Upper lobe of left lung (tissue), 6 donors: ENCODE results near the gene LCK. TPM values are rescaled to one million over a fixed set of nuclear protein-coding genes. Genes with fewer than 3 reads are reported as not detected.
"Not testable (repeated sequence)": the region's sequence is repeated elsewhere in the genome, so short reads cannot be mapped to it uniquely, and the experiment has no call there.

ENCODE experiments used
- ATAC-seq, 2 donors: fragments of 200-7000 bp; cut with Tn5 transposase; one replicate each; pipeline ENCODE4 v1.9.1; 2022; ENCODE audit warnings: mild to moderate bottlenecking in 2 of 2, moderate library complexity in 2 of 2; ENCODE audit not compliant: low FRiP score in 2 of 2
- DNase-seq, 2 donors: peaks; one replicate each; pipeline ENCODE4 v3.0.0-alpha.2; 2019 to 2020
- H3K27ac ChIP-seq, 4 donors: fragments of 200-600 bp; sonication (generic); one replicate each; pipeline ENCODE4 v1.5.1; 2016 to 2019
- H3K27me3 ChIP-seq, 4 donors: fragments of 200-600 bp; sonication (generic); one replicate each; pipeline ENCODE4 v1.5.1; 2017 to 2019
- H3K36me3 ChIP-seq, 4 donors: fragments of 200-600 bp; sonication (generic); one replicate each; pipeline ENCODE4 v1.5.1; 2016 to 2019
- H3K4me1 ChIP-seq, 4 donors: fragments of 200-600 bp; sonication (generic); one replicate each; pipeline ENCODE4 v1.5.1; 2018 to 2019
- H3K4me3 ChIP-seq, 4 donors: fragments of 200-600 bp; sonication (generic); one replicate each; pipeline ENCODE4 v1.5.1; 2017 to 2019; ENCODE audit warnings: mild to moderate bottlenecking in 2 of 4, moderate library complexity in 1 of 4
- H3K9me3 ChIP-seq, 4 donors: fragments of 200-600 bp; sonication (generic); one replicate each; pipeline ENCODE4 v1.5.1; 2018 to 2019
- EP300 ChIP-seq, 4 donors: sonication (generic); formaldehyde crosslinking; IDR thresholded peaks; one replicate each; pipeline ENCODE4 v1.5.1; 2017; ENCODE audit warnings: antibody characterized with exemption in 4 of 4, control low read depth in 2 of 4
- POLR2A ChIP-seq, 4 donors: fragments of 450-650 bp; IDR thresholded peaks; one replicate each; pipeline ENCODE4 v1.5.1; 2016 to 2017; ENCODE audit warnings: antibody characterized with exemption in 4 of 4, mild to moderate bottlenecking in 2 of 4
- POLR2AphosphoS5 ChIP-seq, 2 donors: sonication (generic); formaldehyde crosslinking; IDR thresholded peaks; one replicate each; pipeline ENCODE4 v1.5.1; 2017; ENCODE audit warnings: antibody characterized with exemption in 2 of 2
- WGBS, 2 donors: methylation state at CpG; one replicate each; pipeline ENCODE4 v1.1.5; 2017 to 2018; 5-methylcytosine and 5-hydroxymethylcytosine counted together
- total RNA-seq, 6 donors: library from RNA; depleted of rRNA in 4 of 6; stranded (reverse); fragments of >200 nt in 4 of 6; gene quantifications; one replicate each; pipeline versions ENCODE4 v1.1.0 to v1.2.1, GENCODE V29; 2016 to 2021
- TF ChIP-seq, protein P1 (sequence below), 6 experiments: fragments of 450-650 bp in 4 of 6; fragments of 200-600 bp in 2 of 6; sonication (generic) in 2 of 6; IDR thresholded peaks; one replicate each; pipeline ENCODE4 v1.5.1; 2016 to 2019; ENCODE audit warnings: antibody characterized with exemption in 6 of 6
- donor health status: DM: no; HTN: no; CAD: no; lungs with moderate emphysema.
- donor health status: DM: no; HTN: yes; CAD: no; lungs with severe emphysema.

LCK gene
- total RNA-seq, 6 donors from 2014 or later = 5.1 to 25.1 (median 7.7) TPM

DNA sequence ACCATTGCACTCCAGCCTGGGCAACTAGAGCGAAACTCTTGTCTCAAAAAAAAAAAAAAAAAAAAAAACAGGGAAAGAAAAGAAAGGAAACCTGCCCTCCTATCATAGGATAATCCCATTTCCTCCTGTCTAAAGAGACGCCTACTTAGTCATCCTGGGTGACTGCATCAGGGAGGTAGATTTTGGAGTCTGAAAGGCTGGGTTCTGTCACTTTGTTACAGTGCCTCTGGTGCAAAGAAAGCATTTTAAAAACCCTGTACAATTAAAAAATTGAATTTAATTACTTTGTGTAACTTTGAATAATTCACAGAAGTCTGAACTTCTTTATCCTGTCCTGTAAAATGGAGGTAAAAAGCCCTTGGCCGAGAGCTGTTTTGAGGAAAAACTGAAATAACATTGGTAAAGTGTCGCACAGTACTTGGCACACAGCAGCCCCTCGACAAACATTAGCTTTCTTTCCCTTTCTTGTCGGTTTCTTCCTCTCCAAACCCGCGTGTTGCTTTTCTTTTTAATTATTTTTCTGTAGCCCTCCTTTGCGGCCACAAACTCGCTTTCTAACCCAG is 40.2 kb downstream of the LCK start:
- peaks cover 15 to 39% (median 24%) of the 10 kb centered on the region in 4 donors for H3K4me1 ChIP-seq
- H3K27ac ChIP-seq = peak overlapping the region; percentile 68 to 95 (median 92)
- no peaks in the 10 kb centered on the region for H3K9me3 ChIP-seq
- peaks cover 0 to 4% (median 0%) of the 10 kb centered on the region in 4 donors for H3K36me3 ChIP-seq
- ATAC-seq (no peak), DNase-seq (no peak)
- H3K4me3 ChIP-seq = peak overlapping the region; percentile 84 to 92 (median 88)
- 40 to 44% methylated on average over 10 of the region's 10 CpGs for WGBS, 2 donors
- TF ChIP-seq POLR2A (IDR thresholded peaks at IDR 0.05) (no peak), EP300 (IDR thresholded peaks at IDR 0.05) (no peak), POLR2AphosphoS5 (IDR thresholded peaks at IDR 0.05) (no peak)
- TF ChIP-seq, protein P1, sequence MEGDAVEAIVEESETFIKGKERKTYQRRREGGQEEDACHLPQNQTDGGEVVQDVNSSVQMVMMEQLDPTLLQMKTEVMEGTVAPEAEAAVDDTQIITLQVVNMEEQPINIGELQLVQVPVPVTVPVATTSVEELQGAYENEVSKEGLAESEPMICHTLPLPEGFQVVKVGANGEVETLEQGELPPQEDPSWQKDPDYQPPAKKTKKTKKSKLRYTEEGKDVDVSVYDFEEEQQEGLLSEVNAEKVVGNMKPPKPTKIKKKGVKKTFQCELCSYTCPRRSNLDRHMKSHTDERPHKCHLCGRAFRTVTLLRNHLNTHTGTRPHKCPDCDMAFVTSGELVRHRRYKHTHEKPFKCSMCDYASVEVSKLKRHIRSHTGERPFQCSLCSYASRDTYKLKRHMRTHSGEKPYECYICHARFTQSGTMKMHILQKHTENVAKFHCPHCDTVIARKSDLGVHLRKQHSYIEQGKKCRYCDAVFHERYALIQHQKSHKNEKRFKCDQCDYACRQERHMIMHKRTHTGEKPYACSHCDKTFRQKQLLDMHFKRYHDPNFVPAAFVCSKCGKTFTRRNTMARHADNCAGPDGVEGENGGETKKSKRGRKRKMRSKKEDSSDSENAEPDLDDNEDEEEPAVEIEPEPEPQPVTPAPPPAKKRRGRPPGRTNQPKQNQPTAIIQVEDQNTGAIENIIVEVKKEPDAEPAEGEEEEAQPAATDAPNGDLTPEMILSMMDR (IDR thresholded peaks at IDR 0.05) = no peak
- no peaks in the 10 kb centered on the region for H3K27me3 ChIP-seq

DNA sequence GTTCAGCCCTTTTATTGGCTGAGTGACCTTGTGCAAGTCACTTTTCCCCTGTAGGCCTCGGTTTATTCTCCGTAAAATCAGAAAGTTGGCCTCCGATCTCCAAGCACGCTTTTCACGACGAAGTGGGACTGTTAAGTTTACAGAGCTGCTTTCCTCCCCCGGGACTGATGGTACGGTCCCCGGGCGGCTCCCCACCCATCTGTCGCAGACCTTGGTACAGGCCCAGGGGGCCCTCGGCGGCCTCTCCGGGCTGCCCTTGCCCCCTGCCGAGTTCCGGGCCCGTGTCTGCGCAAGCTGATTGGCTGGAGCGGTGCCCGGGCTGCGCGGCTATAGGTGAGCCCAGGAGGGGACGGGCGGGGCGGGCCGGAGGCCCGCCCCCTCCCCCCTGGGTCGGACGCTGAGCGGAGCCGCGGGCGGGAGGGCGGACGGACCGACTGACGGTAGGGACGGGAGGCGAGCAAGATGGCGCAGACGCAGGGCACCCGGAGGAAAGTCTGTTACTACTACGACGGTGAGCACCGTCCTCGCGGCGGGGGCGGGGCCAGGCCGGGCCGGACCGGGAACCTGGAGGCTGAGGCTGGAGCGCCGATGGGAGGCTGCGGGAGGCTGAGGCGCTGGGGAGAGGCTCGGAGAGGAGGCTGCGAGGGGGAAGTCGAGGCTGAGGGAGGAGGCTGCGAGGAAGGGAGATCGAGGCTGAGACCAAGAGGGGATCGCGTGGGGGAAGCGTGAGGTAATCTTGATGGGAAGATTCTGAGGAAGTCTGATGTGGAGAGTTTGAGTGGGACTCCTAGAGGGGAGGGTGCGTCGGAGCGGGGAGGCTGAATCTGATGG is 40.9 kb downstream of the LCK start, which contains the start of gene HDAC1:
Gene HDAC1 (plus strand): TSS at position 376 of the 831 bp plus-strand sequence. CDS start 87 bp downstream, at position 463.
- peaks cover 0 to 4% (median 0%) of the 10 kb centered on the region in 4 donors for H3K36me3 ChIP-seq
- 1 to 2% methylated on average over 38 to 39 of the region's 67 CpGs for WGBS, 2 donors
- peak; percentile 98 to 99 for ATAC-seq
- H3K4me1 ChIP-seq = peaks cover 15 to 42% (median 24%) of the 10 kb centered on the region in 4 donors
- no peaks in the 10 kb centered on the region for H3K27me3 ChIP-seq
- DNase-seq = peak; percentile 99
- TF ChIP-seq, protein P1 (IDR thresholded peaks at IDR 0.05) = no peak
- TF ChIP-seq EP300 (IDR thresholded peaks at IDR 0.05) (no peak), POLR2AphosphoS5 (IDR thresholded peaks at IDR 0.05) (peak; percentile 52 to 86), POLR2A (IDR thresholded peaks at IDR 0.05) (peak in 2 of 4 donors; percentile 48 to 82)
- peak within 1 kb of the TSS; percentile 84 to 92 (median 88) for H3K4me3 ChIP-seq
- H3K9me3 ChIP-seq = no peaks in the 10 kb centered on the region
- peak within 1 kb of the TSS; percentile 68 to 95 (median 92) for H3K27ac ChIP-seq

DNA sequence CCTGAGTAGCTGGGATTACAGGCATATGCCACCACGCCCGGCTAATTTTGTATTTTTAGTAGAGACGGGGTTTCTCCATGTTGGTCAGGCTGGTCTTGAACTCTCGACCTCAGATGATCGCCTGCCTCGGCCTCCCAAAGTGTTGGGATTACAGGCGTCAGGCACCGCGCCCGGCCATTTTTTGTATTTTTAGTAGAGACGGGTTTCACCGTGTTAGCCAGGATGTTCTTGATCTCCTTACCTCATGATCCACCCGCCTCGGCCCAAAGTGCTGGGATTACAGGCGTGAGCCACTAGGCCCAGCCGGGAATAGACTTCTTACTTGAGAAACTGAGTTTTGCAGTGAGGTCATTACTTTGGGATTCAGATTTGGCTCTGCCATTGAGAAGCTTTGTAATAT is 47.1 kb downstream of the LCK start:
- H3K4me1 ChIP-seq = peaks cover 4 to 33% (median 6%) of the 10 kb centered on the region in 4 donors
- H3K9me3 ChIP-seq, H3K4me3 ChIP-seq, ATAC-seq, H3K27me3 ChIP-seq, H3K27ac ChIP-seq, DNase-seq: not testable (repeated sequence)
- WGBS, 2 donors = 95 to 99% methylated on average over 16 of the region's 16 CpGs
- peaks cover 0 to 15% (median 8%) of the 10 kb centered on the region in 4 donors for H3K36me3 ChIP-seq

DNA sequence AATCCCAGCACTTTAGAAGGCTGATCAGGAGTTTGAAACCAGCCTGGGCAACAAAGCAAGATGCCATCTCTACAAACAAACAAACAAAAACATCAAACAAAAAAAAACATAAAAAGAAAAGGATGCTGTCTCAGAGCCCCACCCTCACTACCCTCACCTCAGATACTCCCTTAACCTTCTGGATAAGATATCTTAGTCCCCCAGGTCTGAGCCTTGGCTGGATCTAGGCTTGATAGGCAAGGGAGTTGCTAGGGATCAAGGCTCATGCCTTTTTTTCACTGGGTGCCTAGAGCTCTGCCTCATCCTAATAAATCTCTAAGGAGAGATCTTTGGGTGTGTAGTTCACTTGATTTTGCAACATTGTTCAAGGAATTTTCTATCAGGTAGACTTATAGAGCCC is 48.3 kb downstream of the LCK start:
- Histone ChIP-seq H3K27ac (no peak overlapping the region), H3K36me3 (peaks cover 2 to 26% (median 18%) of the 10 kb centered on the region in 4 donors), H3K4me1 (peaks cover 0 to 23% (median 0%) of the 10 kb centered on the region in 4 donors), H3K9me3 (no peaks in the 10 kb centered on the region), H3K4me3 (no peak overlapping the region), H3K27me3 (no peaks in the 10 kb centered on the region)
- ATAC-seq (no peak), DNase-seq (no peak)
- TF ChIP-seq EP300 (IDR thresholded peaks at IDR 0.05) = no peak
- TF ChIP-seq POLR2AphosphoS5 (IDR thresholded peaks at IDR 0.05) = no peak
- TF ChIP-seq, protein P1 (IDR thresholded peaks at IDR 0.05) = no peak
- no peak for TF ChIP-seq POLR2A (IDR thresholded peaks at IDR 0.05)

DNA sequence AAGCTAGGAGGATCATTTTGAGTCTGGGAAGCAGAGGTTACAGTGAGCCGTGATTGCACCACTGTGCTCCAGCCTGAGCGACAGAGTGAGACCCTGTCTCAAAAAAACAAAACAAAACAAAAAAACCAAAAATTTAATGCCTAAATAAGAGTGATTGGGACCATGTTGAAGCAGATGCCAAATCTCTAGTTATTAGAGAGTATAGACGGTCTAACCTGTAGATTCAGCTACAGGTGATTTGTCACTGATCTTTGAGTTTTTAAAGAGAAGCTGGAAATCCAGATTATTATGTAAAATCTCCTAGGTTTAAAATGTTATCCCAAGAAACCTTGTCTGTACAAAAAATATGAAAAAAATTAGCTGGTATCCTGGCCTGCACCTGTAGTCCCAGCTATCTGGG is 52.3 kb downstream of the LCK start:
- DNase-seq = no peak
- Histone ChIP-seq H3K27me3 (no peaks in the 10 kb centered on the region), H3K27ac (no peak overlapping the region), H3K36me3 (peaks cover 4 to 38% (median 27%) of the 10 kb centered on the region in 4 donors), H3K4me3 (no peak overlapping the region), H3K4me1 (peaks cover 0 to 9% (median 0%) of the 10 kb centered on the region in 4 donors), H3K9me3 (no peaks in the 10 kb centered on the region)
- WGBS, 2 donors = 95 to 98% methylated on average over 3 of the region's 3 CpGs
- no peak for ATAC-seq
- TF ChIP-seq, protein P1 (IDR thresholded peaks at IDR 0.05) = no peak
- no peak for TF ChIP-seq EP300 (IDR thresholded peaks at IDR 0.05)
- no peak for TF ChIP-seq POLR2AphosphoS5 (IDR thresholded peaks at IDR 0.05)
- no peak for TF ChIP-seq POLR2A (IDR thresholded peaks at IDR 0.05)
